GM12801 (cell line): ENCODE measurements around the gene MRTFA.

Experiments used
- TF ChIP-seq, protein P1 (sequence below): IDR thresholded peaks from one replicate; pipeline ENCODE4 v1.5.1; 2011; ENCODE audit warnings: control low read depth; ENCODE audit not compliant: insufficient read length; ENCODE audit errors: extremely low read depth

The MRTFA gene

DNA sequence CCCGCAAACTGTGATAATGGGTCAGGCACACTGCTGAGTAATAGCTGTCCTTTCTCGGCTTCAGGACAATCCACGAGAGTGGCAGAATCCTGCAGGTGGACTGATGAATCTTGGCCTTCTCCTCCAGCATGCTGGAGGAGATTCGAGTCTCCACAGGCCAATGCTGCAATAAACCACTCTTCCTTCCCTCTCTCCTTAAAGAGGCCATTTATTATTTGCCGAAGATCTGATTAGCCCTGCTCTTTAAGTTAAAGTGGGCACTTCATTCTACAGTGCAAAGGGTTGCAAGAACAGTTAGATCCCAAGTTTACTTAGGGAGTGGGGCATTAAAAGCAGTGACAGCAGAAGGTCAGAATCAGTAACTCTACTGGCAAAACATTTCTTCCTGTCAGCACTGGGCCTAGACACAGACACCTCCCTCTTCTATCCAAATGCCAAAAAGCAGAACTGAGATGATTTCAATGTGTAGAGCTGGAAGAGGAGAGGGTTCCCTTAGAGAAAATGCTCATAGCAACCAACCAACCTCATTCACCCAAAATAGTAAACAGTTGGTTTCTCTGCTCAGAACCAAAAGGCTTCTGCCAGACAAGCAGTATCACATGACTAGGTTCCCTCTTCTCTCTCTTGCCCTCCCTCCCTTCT lies 144.4 kb downstream of the MRTFA start:
- TF ChIP-seq, protein P1, sequence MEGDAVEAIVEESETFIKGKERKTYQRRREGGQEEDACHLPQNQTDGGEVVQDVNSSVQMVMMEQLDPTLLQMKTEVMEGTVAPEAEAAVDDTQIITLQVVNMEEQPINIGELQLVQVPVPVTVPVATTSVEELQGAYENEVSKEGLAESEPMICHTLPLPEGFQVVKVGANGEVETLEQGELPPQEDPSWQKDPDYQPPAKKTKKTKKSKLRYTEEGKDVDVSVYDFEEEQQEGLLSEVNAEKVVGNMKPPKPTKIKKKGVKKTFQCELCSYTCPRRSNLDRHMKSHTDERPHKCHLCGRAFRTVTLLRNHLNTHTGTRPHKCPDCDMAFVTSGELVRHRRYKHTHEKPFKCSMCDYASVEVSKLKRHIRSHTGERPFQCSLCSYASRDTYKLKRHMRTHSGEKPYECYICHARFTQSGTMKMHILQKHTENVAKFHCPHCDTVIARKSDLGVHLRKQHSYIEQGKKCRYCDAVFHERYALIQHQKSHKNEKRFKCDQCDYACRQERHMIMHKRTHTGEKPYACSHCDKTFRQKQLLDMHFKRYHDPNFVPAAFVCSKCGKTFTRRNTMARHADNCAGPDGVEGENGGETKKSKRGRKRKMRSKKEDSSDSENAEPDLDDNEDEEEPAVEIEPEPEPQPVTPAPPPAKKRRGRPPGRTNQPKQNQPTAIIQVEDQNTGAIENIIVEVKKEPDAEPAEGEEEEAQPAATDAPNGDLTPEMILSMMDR: no peak

DNA sequence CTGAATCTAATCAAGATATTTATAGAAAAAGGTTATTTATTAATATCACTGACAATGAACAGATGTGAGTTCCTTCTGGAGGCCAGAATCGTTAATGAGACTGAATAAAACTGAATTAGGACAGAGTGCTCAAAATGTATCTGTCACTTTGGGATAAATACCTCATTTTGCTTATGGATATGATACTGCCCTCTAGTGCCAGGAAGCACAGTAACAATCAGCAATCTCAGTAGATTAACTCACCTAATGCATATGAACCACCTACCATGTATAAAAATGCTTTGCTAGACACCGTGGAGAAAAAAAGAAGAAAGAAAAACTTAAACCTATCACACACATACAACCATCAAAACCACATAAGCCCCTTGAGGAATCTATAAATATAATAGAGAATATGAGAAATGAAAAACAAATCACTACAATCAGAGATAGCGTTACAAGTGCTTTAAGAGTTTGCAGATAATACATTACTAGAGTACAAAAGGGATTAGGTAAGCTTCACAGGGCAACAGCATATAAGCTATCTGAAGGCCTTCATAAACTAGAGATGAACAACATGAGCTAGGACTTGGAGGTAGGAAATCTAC lies 148.8 kb downstream of the MRTFA start:
- TF ChIP-seq, protein P1: peak; percentile 32

DNA sequence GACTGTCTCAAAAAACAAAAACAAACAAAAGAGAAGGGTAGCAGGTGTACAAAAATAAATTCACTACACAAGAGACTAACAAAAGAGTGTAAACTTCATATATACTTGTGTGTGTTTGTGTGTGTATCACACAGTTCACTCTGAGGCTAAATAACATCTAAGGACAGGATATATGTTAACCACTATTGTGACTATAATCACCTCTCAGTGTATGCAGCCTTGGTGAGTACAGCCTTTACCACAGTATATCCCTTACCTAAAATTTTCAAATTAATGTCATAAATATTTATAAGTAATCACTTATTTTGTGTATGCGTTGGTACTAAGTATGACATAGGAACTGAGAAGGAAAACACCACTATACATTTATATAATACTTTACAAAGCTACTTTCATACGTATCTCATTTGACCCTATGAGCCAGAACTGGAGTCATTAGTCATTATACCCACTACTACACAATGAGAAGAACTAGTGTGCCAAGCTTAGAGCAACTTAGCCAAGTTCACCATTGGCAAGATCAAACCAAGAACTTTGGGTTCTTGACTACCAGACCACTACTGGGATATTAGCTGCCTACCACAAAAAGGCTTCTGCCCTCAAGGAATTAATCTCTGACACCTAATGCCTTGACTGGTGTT lies 149.4 kb downstream of the MRTFA start:
- TF ChIP-seq, protein P1: no peak

DNA sequence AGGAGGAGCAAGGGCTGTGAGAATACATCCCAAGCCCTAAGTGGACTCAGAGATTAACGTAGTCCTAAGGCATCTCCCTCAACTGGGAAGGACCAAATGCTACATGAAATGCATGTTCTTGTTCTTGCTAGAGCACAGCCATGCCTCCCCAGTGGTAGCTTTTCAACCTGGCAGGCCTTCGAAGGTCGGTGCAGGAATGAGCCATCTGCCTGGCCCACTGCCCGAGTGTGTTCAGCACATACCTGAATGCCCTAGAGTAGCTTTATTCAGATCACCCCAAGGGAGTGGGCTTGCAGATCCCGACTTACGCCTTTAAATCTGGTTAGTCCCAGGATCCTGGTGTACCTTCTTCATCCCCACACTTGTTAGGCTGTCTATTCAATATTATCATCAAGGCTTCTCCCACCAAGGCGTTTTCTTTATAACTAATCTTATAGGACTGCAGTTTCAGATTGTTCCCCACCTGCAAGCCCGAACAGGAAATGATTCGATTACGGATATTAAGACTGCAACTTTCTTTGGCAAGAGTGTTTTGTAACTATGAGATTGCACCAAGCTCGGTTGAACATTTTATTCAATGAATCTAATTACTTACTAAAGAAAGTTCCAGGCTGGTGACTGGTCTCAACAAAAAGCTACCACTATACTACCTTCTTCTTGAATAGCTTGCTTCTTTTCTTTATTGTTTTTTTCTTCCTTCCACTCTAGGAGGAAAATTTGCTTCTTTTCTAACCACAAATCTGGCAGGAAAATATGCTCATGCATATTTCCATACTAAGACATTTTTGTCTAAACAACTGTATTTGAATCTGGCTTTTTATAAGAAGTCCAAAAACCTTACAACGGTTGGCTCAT lies 150.5 kb downstream of the MRTFA start:
- TF ChIP-seq, protein P1: no peak

- TF ChIP-seq, protein P1: no peak
Observed at GRCh38 chr22:40484906-40485669, 151.4 kb downstream of the MRTFA start.

GRCh38 chr22:40482886-40483285 lies 153.6 kb downstream of the MRTFA start:
- TF ChIP-seq, protein P1: no peak
